H7 (cell line): ENCODE data around the gene COTL1. TPM values are rescaled to one million over a fixed set of nuclear protein-coding genes. Genes with fewer than 3 reads are reported as not detected.

Source experiments
- DNase-seq: peaks from one replicate; pipeline ENCODE4 v3.0.0; 2012
- H3K27me3 ChIP-seq: 2 replicates; pipeline ENCODE4 v1.6.0; 2011; ENCODE audit warnings: mild to moderate bottlenecking, low read length; ENCODE audit not compliant: control insufficient read depth, insufficient read depth
- H3K36me3 ChIP-seq: replicated peaks from 2 replicates; pipeline ENCODE4 v1.5.1; 2011; ENCODE audit warnings: low read length; ENCODE audit not compliant: control insufficient read depth, insufficient read depth
- H3K4me3 ChIP-seq: 2 replicates; pipeline ENCODE4 v1.5.1; 2011; ENCODE audit warnings: low read depth, mild to moderate bottlenecking, control low read depth, low read length, moderate library complexity; ENCODE audit not compliant: insufficient read depth
- total RNA-seq: library from RNA; depleted of rRNA; stranded (reverse); fragments of >200 nt; shearing (Covaris generic); gene quantifications from 2 replicates; pipeline ENCODE4 v1.2.3, GENCODE V29; 2014

COTL1 gene
- total RNA-seq, 1 experiment from 2014 or later = 118 TPM

DNA sequence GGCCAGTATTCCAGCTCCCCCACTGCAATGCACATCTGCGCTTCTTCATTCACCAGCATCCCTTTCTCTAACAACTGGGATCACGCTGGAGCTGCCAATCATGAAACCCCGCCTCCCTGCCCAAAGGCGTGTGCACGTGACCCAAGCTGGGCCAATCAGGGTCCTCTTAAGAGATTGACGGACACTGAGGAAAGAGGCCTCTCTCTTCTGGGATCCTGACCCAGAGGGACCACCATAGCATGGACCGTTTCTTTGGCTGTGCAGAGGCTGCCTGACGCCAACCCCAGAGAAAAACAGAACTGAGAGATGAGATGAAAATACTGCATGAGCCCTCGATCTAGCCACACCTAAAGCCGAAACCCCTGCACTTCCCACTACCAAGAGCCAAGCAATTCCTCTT is 32.0 kb downstream of the COTL1 start:
- DNase-seq = peak; percentile 96
- H3K4me3 ChIP-seq = no peak overlapping the region
- H3K27me3 ChIP-seq = no peaks in the 10 kb centered on the region
- no peaks in the 10 kb centered on the region; the same call in none of the 2 replicates for H3K36me3 ChIP-seq

DNA sequence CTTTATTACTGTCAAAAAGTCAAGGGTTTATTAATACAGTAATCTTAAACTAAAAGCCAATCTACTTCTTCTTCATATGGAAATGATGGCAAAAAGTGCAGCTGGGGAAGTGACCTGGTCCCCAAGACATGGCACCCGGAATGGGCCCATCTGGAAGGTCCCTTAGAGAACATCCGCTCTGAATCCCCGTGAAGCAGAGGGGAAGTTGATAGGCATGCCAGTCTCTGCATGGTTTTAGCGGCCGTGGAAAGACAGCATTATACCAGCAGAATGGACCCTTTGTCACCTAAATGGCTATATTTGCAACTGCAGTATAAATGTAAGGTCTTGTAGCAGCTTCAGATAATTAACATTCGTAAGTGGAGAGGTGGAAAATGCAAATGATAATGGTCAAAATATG is 32.4 kb downstream of the COTL1 start:
- Histone ChIP-seq H3K27me3 (no peaks in the 10 kb centered on the region), H3K4me3 (no peak overlapping the region), H3K36me3 (no peaks in the 10 kb centered on the region; the same call in none of the 2 replicates)
- DNase-seq = no peak

DNA sequence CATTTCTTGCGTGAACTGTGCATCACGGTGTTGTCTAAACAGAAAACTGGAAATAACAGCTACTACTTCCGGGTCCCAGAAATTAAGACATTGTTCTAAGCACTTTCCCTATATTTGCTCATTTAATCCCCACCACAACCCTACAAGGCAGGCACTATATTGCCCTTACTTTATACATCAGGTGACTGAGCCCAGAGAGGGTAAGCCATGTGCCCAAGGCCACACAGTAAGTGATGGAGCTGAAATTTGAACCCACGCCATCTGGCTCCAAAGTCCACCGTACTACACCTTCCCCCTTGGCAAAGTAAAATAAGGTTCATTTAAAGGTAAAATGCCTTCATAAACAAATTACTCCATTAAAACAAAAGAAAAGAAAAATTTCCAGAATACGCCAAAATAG is 33.2 kb downstream of the COTL1 start:
- no peak for DNase-seq
- Histone ChIP-seq H3K36me3 (no peaks in the 10 kb centered on the region; the same call in none of the 2 replicates), H3K27me3 (no peaks in the 10 kb centered on the region), H3K4me3 (no peak overlapping the region)

DNA sequence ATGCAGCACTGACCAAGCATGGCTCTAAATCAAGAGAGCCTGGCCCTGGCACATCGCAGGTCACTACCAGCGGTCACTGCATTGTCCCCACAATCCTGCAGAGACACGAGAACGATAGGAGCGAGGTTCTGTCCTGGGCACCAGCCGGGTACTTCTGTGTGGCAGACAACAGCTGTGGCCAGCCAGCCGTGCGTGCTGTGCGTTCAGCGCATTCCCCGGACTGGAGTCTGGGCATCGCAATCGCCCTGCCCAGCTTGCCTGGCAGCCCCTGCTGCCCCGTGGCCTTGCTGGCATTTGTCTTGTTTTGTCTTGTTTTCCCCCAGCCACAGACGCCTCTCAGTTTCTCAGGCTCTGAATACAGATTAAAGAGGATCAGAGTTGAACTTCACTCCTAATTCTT is 33.9 kb downstream of the COTL1 start:
- no peaks in the 10 kb centered on the region; the same call in 1 of the 2 replicates for H3K36me3 ChIP-seq
- no peak overlapping the region for H3K4me3 ChIP-seq
- no peak for DNase-seq
- no peaks in the 10 kb centered on the region for H3K27me3 ChIP-seq

DNA sequence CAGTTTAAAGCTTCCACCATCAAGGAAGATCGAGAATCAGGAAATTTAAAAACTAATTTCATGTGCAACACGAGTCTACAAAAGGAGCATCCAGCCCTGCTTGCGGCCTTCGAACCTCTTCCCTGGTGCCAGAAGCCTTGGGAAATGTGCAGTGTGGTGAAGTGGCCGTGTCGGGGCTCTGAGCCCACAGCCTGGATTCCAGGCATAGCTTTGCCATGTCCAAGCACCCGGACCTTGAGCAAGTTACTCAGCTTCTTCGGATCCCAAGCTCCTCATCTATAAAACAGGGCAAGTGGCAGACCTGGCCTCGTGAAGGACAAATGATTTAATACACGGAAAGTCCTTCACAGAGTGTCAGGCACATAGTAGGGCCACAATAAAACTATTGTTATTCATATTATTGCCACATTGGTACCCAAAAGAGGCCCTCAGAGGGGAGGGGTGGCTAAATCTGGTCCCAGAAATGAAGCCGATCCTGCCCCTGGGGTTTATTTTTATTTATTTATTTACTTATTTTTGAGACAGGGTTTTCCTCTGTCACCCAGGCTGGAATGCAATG is 34.8 kb downstream of the COTL1 start:
- H3K36me3 ChIP-seq = no peaks in the 10 kb centered on the region; the same call in 1 of the 2 replicates
- DNase-seq = no peak
- H3K27me3 ChIP-seq = no peaks in the 10 kb centered on the region
- no peak overlapping the region for H3K4me3 ChIP-seq

DNA sequence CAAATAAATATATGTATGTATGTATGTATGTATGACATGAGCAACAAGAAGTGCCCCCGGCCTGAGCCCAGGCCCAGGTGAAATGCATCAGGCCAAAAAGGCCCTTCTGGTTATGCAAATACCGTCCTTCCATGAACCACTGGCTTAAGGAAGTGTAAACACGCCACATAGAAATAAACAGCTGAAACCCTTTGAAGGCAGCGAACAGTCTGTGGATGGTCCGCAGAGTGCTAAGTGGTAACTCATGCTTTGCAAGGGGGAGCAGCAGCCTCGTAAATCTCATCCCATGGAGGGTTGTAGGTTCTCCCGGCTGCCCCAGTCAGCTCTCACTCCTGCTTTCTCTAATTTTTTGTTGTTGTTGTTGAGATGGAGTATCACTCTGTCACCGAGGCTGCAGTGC is 36.7 kb downstream of the COTL1 start:
- Histone ChIP-seq H3K36me3 (no peaks in the 10 kb centered on the region; the same call in 1 of the 2 replicates), H3K4me3 (no peak overlapping the region), H3K27me3 (no peaks in the 10 kb centered on the region)
- DNase-seq = no peak

DNA sequence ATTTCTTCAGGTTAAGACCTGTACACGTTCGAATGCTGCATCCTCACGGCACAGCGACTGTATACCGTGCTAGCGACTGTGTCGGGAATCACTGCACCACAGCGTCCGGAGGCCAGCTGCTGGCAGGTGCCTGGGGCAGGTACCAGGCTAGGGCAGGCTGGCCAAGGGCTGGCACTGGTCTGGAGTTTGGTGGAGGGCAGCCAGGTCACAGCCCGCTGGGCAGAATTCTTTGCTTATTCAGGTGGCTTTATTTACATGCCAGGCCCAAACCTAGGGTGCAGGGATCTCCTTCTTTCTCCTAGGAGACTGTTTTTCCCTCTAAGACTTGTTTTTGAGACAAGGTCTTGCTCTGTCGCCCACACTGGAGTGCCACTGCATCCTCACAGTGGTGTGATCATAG is 37.9 kb downstream of the COTL1 start:
- DNase-seq = no peak
- Histone ChIP-seq H3K4me3 (no peak overlapping the region), H3K27me3 (no peaks in the 10 kb centered on the region), H3K36me3 (no peaks in the 10 kb centered on the region; the same call in 1 of the 2 replicates)

DNA sequence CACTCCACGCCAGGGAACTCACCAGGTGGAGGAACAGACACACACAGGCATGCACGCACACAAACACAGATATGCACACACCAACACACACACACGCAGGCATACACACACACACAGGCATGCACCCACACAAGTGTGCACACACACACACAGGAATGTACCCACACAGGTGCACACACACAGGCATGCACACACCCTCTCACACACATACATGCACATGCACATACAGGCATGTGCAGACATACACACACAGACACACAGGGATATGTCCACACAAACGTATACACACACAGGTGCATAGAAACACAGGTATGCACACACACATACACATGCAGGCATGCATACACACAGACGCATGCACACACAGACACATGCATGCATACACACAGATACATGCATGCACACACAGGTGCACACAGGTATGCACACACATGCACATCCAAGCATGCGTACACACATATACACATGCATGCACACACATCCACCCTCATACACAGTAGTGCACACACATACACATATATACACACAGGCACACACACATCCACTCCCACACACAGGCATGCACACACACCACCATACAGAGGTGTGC is 39.2 kb downstream of the COTL1 start:
- no peak for DNase-seq
- no peak overlapping the region for H3K4me3 ChIP-seq

DNA sequence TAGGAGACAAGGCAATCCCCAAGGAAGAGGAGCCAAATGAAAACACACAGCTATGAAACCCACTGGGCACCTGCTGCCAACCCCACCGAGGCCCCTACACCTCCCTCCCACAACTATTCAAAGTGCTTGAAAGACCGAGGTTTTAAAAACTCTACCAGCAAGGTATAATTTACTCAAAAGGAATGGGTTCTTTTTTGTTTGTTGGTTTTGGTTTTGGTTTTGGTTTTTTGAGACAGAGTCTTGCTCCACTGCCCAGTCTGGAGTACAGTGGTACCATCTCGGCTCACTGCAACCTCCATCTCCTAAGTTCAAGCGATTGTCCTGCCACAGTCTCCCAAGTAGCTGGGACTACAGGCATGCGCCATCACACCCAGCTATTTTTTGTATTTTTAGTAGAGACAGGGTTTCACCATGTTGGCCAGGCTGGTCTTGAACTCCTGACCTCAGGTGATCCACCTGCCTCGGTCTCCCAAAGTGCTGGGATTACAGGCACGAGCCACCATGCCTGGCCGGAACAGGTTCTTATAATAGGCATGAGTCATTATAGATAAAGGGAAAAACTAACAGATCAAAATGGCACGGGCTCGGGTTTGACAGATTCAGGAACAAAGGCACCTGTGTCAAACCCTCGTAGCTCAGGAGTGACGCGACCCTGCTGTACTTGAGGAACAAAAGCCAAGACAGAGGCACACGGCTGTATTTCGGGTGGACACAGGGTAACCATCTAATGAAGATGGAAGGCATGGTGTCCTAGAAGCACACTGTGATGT is 40.7 kb downstream of the COTL1 start:
- Histone ChIP-seq H3K4me3 (no peak overlapping the region), H3K36me3 (no peaks in the 10 kb centered on the region), H3K27me3 (no peaks in the 10 kb centered on the region)
- DNase-seq = no peak

More for the DNA sequence above, 39.2 kb downstream of the COTL1 start:
- Histone ChIP-seq H3K36me3 (no peaks in the 10 kb centered on the region; the same call in 1 of the 2 replicates), H3K27me3 (no peaks in the 10 kb centered on the region)

DNA sequence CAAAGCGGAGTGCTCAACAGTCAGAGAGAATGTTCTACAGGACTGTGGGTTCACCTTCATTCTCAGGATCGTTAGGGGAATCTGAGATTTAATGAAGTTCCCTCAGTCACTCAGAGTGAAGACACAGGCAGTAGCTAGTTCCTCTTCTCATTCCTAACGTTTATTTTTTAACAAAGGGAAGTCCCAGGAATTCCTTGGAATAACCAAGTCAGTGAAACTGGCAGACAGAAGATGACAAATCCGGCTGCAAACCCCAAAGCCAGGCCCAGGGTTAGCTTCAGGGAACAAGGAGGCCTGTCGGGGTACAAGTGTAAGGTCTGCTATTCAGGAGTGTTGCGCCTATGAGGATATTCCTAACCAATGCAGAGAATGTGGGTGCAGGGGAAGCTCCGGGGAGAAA is 42.0 kb downstream of the COTL1 start:
- Histone ChIP-seq H3K4me3 (no peak overlapping the region), H3K36me3 (no peaks in the 10 kb centered on the region), H3K27me3 (no peaks in the 10 kb centered on the region)
- DNase-seq = no peak

DNA sequence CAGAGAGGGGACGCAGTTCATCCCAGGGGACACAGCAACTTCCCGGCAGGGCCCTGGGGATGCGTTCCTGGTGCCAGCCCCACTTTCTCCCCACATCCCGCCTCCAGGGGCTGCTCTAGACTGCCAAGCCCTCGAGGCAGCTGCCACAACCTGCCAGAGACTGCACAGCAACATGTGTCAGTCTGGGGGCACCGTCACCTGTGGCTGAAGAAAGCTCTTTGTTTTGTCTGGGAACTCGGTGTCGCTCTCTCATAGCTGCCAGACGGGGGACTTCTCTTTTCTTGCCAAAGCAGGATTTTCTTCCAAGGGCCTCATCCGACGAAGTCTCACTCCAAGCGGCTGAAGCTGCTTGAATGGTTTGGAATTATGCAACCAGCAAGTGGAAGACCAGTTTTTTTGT is 43.7 kb downstream of the COTL1 start:
- H3K27me3 ChIP-seq = no peaks in the 10 kb centered on the region
- no peak overlapping the region for H3K4me3 ChIP-seq
- DNase-seq = no peak
- H3K36me3 ChIP-seq = no peaks in the 10 kb centered on the region

DNA sequence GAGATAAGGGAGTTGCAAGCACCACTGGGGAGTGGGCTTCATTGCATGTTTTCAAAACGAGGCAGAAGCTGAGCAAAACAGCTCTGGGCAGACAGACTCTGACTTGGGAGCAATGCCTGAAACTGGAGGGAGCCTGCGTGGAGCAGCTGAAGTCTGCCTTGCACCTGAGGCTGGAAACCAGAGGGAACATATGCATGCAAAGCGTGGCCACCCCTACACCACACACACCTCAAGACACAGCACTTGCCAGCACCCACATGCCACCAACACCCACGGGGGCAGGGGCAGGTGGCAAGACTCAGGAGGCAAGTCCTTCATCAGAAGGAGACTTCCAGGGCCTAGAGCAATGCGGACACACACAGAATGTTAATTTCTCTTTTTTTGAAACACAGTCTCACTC is 45.8 kb downstream of the COTL1 start:
- H3K27me3 ChIP-seq = no peaks in the 10 kb centered on the region
- H3K36me3 ChIP-seq = no peaks in the 10 kb centered on the region
- no peak overlapping the region for H3K4me3 ChIP-seq
- no peak for DNase-seq

DNA sequence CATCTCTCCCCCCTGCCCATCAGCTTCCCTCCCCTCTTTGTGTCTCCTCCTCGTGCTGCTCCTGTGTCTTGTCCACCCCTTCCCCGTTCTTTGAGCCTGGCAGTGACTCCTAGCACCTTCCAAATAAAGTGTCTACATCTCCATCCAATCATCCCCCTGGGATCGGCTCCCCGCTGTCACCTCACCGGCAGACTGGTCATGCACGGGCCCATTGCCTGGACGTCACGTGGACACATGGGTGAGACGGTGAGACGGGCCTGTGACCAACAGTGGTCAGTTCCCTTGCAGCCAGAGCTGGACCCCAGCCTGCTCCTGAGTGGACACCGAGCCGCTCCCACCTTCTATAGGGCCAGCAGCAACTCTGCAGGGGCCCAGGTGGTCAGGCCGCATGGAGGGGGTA is 46.4 kb downstream of the COTL1 start:
- DNase-seq = no peak
- no peak overlapping the region for H3K4me3 ChIP-seq
- no peaks in the 10 kb centered on the region for H3K27me3 ChIP-seq
- no peaks in the 10 kb centered on the region for H3K36me3 ChIP-seq

DNA sequence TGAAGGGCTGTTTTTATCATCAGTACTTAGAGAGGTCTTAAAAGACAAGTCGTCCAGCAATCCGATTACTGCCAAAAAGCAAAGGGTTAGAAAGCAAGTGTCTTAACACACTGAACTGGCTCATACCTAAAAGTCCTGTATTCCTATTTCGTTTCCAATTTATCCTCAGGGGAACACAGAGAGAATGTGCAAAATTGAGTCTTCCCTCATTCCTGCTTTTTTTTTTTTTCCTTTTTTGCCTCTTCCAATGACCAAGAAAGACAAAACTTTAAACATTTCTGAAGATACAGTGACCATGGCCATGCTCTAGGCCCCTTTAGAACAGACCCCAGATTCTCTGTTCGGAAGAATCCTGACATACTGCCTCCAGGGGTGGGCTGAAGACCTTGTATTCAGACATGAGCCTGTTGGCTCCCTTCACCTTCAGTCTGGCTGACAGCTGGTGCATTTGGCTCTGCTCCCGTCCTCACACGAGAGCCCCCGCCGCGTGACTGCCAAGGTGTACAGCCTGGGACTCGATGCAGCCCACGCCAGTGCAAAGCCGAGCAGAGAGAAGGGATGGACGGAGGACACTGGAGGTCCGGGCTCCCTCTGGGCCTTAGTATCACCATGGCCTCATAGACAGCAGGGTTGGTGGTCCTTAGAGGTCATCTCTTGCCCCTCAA is 47.0 kb downstream of the COTL1 start:
- Histone ChIP-seq H3K36me3 (no peaks in the 10 kb centered on the region), H3K4me3 (no peak overlapping the region), H3K27me3 (no peaks in the 10 kb centered on the region)
- no peak for DNase-seq
